HG03439 (cell line): ENCODE data around the gene OR1B1.
"Not testable (repeated sequence)": the region's sequence is repeated elsewhere in the genome, so short reads cannot be mapped to it uniquely, and the experiment has no call there.

Experiments
- ATAC-seq: cut with Tn5 transposase; IDR thresholded peaks from one replicate; pipeline ENCODE4 v1.9.1; 2021; ENCODE audit warnings: mild to moderate bottlenecking, moderate library complexity; ENCODE audit not compliant: unreplicated experiment

Gene OR1B1

DNA sequence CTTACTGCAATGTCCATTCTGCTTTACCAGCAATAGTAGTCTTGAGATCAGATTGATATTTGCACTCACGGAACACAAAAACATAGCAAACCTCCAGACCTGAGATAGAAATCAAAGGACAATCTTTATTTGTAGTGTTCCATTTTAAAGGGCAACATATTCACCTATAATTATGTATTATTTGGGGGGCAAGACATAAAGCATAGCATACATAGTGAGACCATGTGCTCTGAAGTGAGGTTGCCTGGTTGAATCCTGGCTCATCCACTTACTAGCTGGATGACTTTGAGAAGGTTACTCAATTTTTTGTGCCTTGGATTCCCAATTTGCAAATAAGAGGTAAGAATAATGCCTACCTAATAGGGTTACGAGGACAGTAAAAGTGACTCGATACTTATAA, at the start of gene OR1B1:
TSS of gene OR1B1 (minus strand) at position 101 of the 400 bp plus-strand sequence.
- ATAC-seq: no peak

DNA sequence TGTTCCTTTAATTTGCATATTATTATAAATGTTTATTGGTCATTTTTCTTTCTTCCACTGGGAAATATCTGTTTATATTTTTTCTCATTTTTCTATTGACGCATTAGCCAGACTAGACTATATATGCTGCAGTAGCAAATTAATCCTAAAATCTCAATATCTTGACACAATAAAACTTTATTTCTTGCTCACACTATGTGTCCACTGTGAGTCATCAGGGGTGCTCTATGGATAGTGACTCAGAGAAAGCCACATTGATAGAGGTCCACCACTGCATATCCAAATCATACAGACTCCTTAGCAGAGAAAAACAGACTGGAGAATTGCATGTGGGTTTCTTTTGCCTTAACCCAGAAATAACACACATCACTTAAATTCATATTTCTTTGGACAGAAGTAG, 38.3 kb upstream of the OR1B1 start:
- no peak for ATAC-seq

DNA sequence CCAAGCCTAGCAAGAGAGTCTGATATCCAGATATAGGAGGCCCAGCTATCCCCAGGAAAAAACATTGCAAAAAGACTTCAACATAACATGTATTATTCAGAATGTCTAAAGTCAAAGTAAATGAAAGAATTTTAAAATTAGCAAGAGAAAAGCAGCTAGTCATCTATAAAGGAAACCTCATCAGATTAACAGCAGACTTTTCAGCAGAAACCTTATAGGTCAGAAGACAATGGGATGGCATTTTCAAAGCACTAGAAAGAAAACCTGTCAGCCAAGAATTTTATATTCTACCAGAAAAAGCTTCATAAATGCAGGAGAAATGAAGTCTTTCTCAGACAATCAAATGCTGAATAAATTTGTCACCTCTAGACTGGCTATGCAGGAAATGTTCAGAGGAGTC, 27.4 kb upstream of the OR1B1 start:
- ATAC-seq: no peak

DNA sequence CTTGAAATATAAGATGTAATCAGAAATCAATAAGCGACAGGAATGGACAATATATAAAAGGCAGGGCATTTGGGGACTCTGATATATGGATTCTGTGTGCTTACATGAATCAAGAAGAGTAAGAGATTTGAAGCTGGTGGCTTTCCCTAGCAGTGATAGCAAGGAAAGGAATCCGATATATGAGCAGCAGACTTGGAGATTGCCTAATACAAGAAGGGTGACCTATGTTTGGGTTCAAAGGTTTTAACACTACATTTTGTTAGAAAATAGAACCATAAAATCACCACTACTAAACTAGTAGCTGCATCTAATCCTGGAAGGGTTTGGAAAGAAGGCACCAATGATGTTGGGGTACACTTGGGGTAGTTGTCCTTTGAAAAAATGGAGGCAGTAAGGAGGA, 15.1 kb upstream of the OR1B1 start:
- no peak for ATAC-seq

DNA sequence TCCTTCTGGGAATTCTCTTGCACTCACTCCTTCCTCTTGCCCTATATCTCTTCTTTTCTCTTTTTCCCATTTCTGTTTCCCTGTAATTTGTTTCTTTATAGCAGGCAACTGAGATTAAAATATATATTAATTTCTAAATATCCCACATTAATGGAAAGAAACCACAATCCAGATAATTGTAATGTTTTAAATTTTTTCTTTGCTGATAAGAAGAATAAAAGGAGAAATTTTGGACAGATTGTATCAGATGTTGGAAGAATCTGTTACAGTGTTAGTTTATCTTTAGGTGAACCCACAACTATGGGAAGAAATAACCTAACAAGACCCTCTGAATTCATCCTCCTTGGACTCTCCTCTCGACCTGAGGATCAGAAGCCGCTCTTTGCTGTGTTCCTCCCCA, 4.0 kb upstream of the OR1B1 start, which contains the start of gene OR1L1:
TSS of gene OR1L1 (plus strand) at position 301 of the 400 bp plus-strand sequence. CDS start at position 301, 0 bp downstream.
- ATAC-seq: no peak

DNA sequence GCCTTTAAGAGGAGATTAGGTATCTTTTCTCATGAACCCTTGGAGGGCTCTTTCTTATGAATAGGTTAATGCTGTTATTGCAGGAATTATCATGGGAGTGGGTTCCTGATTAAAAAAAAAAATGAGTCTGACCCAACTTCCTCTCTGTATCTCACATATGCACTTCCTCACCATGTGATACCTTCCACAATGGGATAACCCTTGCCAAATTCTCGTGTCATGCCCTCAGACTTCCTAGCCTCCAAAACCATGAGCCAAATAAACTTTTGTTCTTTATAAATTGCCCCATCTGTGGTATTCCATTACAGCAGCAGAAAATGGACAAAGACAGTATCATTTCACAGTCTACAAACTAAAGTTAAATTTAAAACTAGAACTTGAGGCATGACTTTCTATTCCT, 1.0 kb downstream of the OR1B1 start:
- no peak for ATAC-seq

DNA sequence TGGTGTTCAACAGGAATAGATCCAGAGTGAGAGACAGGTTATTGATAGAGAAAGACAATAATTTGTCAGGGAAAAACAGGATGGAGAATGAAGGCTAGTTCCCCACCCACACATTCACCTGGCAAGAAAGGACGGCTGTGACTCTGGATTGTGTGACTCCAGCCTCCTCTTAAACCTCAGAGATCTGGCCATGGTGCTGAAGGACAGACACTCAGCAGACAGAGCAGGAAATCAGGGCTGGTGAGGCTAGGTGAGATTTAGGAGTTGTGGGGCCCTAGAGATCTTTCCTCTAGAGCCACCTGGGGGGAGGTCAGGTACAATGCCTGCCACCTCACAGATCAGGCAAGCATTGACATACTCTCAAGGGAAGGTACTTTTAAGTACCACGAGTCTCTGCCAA, 15.2 kb downstream of the OR1B1 start:
- no peak for ATAC-seq

DNA sequence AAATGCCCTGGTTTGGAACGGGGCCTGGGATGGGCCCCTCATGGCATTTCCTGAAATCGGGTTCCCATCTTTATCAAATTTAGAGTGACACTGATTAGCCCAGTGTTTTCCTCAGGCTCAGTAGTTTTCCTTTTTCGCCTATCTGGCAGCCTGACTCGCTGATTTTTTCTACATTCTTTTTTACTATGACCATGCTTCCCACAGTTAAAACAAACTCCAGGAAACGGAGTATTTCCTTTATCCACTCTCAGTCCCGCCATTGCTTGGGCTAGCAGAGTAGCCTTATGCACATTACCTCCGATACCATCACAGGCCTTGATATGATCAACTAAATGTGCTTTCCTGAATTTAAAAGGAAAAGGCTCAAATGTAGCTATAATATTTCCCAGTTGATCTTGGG, 37.4 kb downstream of the OR1B1 start:
- ATAC-seq: no peak

DNA sequence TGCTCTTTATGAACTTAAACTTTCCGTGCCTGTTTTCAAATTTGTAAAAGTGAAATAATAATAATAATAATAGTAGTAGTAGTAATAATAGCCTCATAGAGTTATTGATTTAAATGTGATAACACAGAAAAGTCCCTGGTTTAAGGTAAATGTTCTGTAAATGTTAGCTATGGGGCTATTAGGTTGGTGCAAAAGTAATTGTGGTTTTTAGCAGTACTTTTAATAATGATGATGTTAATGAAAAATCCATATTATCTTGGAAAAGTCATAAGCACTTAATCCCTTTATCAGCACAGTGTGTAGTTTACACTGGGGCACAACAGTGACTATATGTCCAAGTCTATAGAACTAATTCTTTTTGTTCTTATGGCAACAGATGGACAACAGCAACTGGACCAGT, 43.1 kb downstream of the OR1B1 start, which contains the start of gene OR1Q1:
TSS of gene OR1Q1 (plus strand) at position 377 of the 400 bp plus-strand sequence. CDS start at position 377, 0 bp downstream.
- ATAC-seq: no peak

DNA sequence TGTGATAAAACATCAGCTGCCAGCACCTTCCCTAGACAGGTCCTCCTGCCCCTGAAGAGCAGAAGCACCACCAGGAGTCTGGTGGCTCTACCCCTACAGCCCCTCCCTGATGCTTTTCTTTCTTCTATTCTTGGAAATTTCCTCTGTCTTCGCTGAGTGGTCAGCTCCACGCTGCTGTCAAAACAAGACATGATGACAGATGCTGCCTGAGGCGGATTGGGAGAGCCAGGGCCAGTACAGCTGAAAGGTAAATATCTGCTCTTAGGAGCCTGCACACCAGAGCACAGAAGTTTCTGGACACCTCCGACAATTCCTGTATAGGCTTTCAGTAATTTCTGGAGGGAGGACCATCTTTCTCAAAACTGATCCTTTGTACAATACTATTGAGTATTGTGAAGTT, 47.6 kb downstream of the OR1B1 start:
- no peak for ATAC-seq

DNA sequence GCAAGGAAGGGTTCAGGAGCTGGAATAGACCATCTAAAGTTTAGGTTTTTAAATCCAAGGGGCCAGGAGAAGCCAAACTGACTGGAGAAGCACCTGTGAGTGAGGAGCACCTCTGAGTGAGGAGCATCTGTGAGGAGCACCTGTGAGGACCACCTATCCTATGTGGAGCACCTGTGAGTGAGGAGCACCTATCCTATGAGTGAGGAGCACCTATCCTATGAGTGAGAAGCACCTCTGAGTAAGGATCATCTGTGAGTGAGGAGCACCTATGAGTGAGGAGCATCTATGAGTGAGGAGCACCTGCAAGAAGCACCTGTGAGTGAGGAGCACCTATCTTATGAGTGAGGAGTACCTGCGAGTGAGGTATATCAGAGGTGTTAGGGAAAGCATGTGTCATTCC, 50.8 kb downstream of the OR1B1 start:
- ATAC-seq: no peak

DNA sequence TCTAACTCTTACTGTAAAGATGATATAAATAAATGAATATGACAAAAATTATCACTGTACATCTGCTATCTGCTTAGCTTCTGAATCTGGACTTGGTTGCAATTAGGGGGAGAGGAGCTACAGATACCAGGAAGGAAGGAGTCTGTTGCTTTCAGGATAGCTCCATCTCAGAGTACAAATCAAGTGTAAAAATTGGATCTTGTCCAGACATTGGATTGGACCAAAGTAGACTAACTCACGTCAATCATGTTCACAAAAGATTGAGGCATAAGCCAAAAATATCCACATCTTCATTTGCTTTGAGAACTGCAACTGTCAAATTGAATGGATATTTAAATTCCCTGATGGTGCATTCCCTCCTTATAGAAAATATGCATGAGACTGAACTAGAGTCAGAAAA, 51.7 kb downstream of the OR1B1 start:
- ATAC-seq: no peak

DNA sequence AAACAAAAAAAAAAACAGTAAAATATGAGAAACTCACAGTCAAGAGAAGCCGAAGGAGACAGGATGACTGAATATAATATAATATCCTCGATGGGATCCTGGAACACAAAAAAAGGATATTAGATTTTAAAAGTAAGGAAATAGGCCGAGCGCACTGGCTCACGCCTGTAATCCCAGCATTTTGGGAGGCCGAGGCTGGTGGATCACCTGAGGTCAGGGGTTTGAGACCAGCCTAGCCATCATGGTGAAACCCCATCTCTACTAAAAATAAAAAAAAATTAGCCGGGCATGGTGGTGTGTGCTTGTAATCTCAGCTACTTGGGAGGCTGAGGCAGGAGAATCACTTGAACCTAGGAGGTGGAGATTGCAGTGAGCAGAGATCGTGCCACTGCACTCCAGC, 74.1 kb downstream of the OR1B1 start, which contains the start of gene OR1L8:
TSS of gene OR1L8 (minus strand) at position 101 of the 400 bp plus-strand sequence. CDS start 14,907 bp downstream, outside the sequence.
- not testable (repeated sequence) for ATAC-seq

DNA sequence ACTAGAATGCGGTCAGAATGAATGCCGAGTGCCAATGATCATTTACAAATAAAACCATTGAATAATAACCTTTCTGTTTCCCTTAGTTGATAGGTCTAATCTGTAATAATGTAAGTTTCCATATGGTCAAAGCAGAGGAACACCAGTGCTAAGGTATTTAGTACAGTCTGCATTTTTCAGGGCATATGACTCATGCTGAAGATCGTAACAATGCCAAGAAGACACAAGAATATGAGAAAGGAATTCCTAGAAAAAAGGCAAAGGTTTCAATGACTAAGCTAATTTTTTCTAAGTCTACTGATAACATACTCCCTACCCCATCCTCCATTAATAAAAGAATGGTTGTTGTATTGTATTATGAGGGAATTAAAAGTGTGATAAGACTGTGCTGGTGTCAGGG, 77.1 kb downstream of the OR1B1 start:
- ATAC-seq: no peak

DNA sequence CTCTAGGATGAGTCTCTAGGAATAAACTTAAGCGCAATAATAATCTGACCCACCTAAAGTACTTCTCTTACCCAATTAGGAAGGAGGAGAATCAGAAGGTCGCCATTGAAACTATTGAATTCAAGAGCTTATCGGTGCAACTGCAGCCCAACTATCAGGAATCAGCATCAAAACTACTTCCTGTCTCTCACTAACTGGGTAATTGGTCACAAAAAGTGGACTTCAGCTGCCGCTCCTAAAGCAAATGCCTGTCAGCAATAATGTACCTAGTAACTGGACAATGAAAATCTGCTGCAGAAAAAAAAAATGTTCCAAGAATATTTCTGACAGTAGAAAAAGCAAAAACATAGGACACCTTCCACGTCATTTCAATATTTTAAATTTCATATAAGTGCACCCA, 77.6 kb downstream of the OR1B1 start:
- ATAC-seq: no peak
